H1 (cell line): ENCODE data around the gene KCTD2. TPM values are rescaled to one million over a fixed set of nuclear protein-coding genes. Genes with fewer than 3 reads are reported as not detected.

Experiments used
- CTCF ChIA-PET: fragments of 300-600 bp; sonication (Branson Sonifier 250); formaldehyde crosslinking; loops from one replicate; lab custom pipeline; 2021; ENCODE audit not compliant: partially characterized antibody; lab: Charles Lee
- POLR2A ChIA-PET: fragments of 300-600 bp; sonication (Branson Sonifier 250); formaldehyde crosslinking; loops from one replicate; lab custom pipeline; 2021; ENCODE audit warnings: inconsistent platforms; ENCODE audit not compliant: partially characterized antibody; lab: Charles Lee
- DNase-seq, 2 experiments: peaks; one replicate each; pipeline versions ENCODE4 v3.0.0 to v3.0.0-alpha.2; 2010 to 2022; ENCODE audit warnings: low spot score in 2 of 2, low read depth in 1 of 2, mixed read lengths in 1 of 2
- FAIRE-seq: peaks from 2 replicates; lab custom pipeline; 2011; peaks lifted over from hg19 to GRCh38; lab: Jason Lieb, UNC
- H2AFZ ChIP-seq: 2 replicates; pipeline ENCODE4 v1.8.1; 2012; ENCODE audit warnings: low read length, inconsistent platforms
- H2AK5ac ChIP-seq: 2 replicates; pipeline ENCODE4 v1.6.1; 2013; ENCODE audit warnings: low read depth, low read length
- H2BK120ac ChIP-seq: replicated peaks from 2 replicates; pipeline ENCODE3; 2013; ENCODE audit warnings: low read depth, low read length, inconsistent platforms
- H2BK12ac ChIP-seq: 2 replicates; pipeline ENCODE4 v1.6.1; 2013; ENCODE audit warnings: low read depth, low read length
- H2BK15ac ChIP-seq: 2 replicates; pipeline ENCODE4 v1.6.1; 2013; ENCODE audit warnings: low read length
- H2BK20ac ChIP-seq: 2 replicates; pipeline ENCODE4 v1.6.1; 2013; ENCODE audit warnings: low read length
- H2BK5ac ChIP-seq: 2 replicates; pipeline ENCODE4 v1.6.1; 2013; ENCODE audit warnings: low read depth, low read length
- H3K14ac ChIP-seq: 2 replicates; pipeline ENCODE4 v1.6.1; 2013; ENCODE audit warnings: inconsistent platforms; ENCODE audit not compliant: insufficient read length
- H3K18ac ChIP-seq: 2 replicates; pipeline ENCODE4 v1.6.1; 2013; ENCODE audit warnings: low read length; ENCODE audit errors: extremely low read depth
- H3K23ac ChIP-seq: 2 replicates; pipeline ENCODE4 v1.6.1; 2013; ENCODE audit warnings: inconsistent platforms; ENCODE audit not compliant: insufficient read length
- H3K23me2 ChIP-seq: 2 replicates; pipeline ENCODE4 v1.6.1; 2013; ENCODE audit warnings: low read depth, low read length
- H3K27ac ChIP-seq: 2 replicates; pipeline ENCODE4 v1.6.1; 2011; ENCODE audit warnings: low read depth, low read length, inconsistent platforms
- H3K27me3 ChIP-seq, 4 experiments: replicated peaks in 1 of 4; 1 replicate in 1 of 4; 2 replicates in 3 of 4; pipeline versions ENCODE4 v1.6.1 to v1.8.1; 2011 to 2013; ENCODE audit warnings: low read length in 3 of 4, mild to moderate bottlenecking in 3 of 4, inconsistent platforms in 2 of 4, mixed read lengths in 2 of 4, moderate library complexity in 1 of 4; ENCODE audit not compliant: control insufficient read depth in 3 of 4, insufficient read depth in 3 of 4; ENCODE audit errors: extremely low read depth in 1 of 4
- H3K36me3 ChIP-seq, 4 experiments: 2 replicates each; pipeline versions ENCODE4 v1.6.1 to v1.8.1; 2011 to 2013; ENCODE audit warnings: mild to moderate bottlenecking in 4 of 4, low read length in 3 of 4, moderate library complexity in 2 of 4, control low read depth in 1 of 4, inconsistent platforms in 1 of 4; ENCODE audit not compliant: insufficient read depth in 4 of 4, control insufficient read depth in 2 of 4
- H3K4ac ChIP-seq: replicated peaks from 2 replicates; pipeline ENCODE3; 2013; ENCODE audit warnings: low read length, low read depth, mixed read lengths, inconsistent platforms; ENCODE audit not compliant: insufficient read length
- H3K4me1 ChIP-seq, 4 experiments: replicated peaks in 1 of 4; 1 replicate in 1 of 4; 2 replicates in 3 of 4; pipeline versions ENCODE4 v1.6.1 to v1.8.1; 2011 to 2013; ENCODE audit warnings: low read length in 3 of 4, inconsistent platforms in 2 of 4, mixed read lengths in 1 of 4; ENCODE audit not compliant: insufficient read depth in 4 of 4, control insufficient read depth in 3 of 4
- H3K4me2 ChIP-seq, 2 experiments: 2 replicates each; pipeline versions ENCODE4 v1.6.1 to v1.8.1; 2011 to 2013; ENCODE audit warnings: low read depth in 2 of 2, low read length in 2 of 2, control low read depth in 1 of 2, inconsistent platforms in 1 of 2, mild to moderate bottlenecking in 1 of 2; ENCODE audit not compliant: insufficient read depth in 1 of 2
- H3K4me3 ChIP-seq, 4 experiments: fragments of 200-600, 300-600 bp in 1 of 4; sonication (generic), shearing (Covaris generic), sonication (Bioruptor Twin) in 1 of 4; 2 replicates each; pipeline versions ENCODE4 v1.5.1 to v1.8.1; 2011 to 2016; ENCODE audit warnings: low read length in 4 of 4, low read depth in 3 of 4, control low read depth in 2 of 4, inconsistent platforms in 2 of 4, mild to moderate bottlenecking in 2 of 4, mixed read lengths in 1 of 4, moderate library complexity in 1 of 4; ENCODE audit not compliant: insufficient read depth in 2 of 4; ENCODE audit errors: extremely low read depth in 1 of 4
- H3K56ac ChIP-seq: replicated peaks from 2 replicates; pipeline ENCODE3; 2013; ENCODE audit warnings: low read depth, mild to moderate bottlenecking, mixed read lengths, low read length, inconsistent platforms; ENCODE audit not compliant: insufficient read length
- H3K79me1 ChIP-seq: 2 replicates; pipeline ENCODE4 v1.6.1; 2013; ENCODE audit warnings: low read depth, low read length, control low read depth
- H3K79me2 ChIP-seq, 2 experiments: 2 replicates each; pipeline versions ENCODE4 v1.6.1 to v1.8.1; 2012 to 2013; ENCODE audit warnings: low read length in 2 of 2, mild to moderate bottlenecking in 2 of 2, inconsistent platforms in 1 of 2; ENCODE audit not compliant: insufficient read depth in 2 of 2, control insufficient read depth in 1 of 2
- H3K9ac ChIP-seq, 4 experiments: replicated peaks in 1 of 4; 1 replicate in 1 of 4; 2 replicates in 3 of 4; pipeline versions ENCODE4 v1.6.1 to v1.8.1; 2011 to 2013; ENCODE audit warnings: low read depth in 3 of 4, low read length in 3 of 4, control low read depth in 2 of 4, mild to moderate bottlenecking in 2 of 4, moderate library complexity in 2 of 4, inconsistent platforms in 1 of 4; ENCODE audit errors: extremely low read depth in 1 of 4
- H3K9me3 ChIP-seq, 2 experiments: 2 replicates each; pipeline versions ENCODE4 v1.6.1 to v1.8.1; 2012 to 2013; ENCODE audit warnings: mild to moderate bottlenecking in 2 of 2, moderate library complexity in 2 of 2, control low read depth in 1 of 2, inconsistent platforms in 1 of 2, low read depth in 1 of 2, low read length in 1 of 2, mixed read lengths in 1 of 2; ENCODE audit not compliant: insufficient read depth in 2 of 2
- H4K20me1 ChIP-seq, 2 experiments: replicated peaks in 1 of 2; 2 replicates each; pipeline versions ENCODE3 to v1.8.1; 2011 to 2013; ENCODE audit warnings: inconsistent platforms in 2 of 2, low read length in 2 of 2, mild to moderate bottlenecking in 1 of 2; ENCODE audit not compliant: insufficient read depth in 2 of 2, control insufficient read depth in 1 of 2
- H4K5ac ChIP-seq: 2 replicates; pipeline ENCODE4 v1.6.1; 2013; ENCODE audit warnings: low read length, low read depth, mixed read lengths, inconsistent platforms; ENCODE audit not compliant: insufficient read length
- H4K8ac ChIP-seq: 2 replicates; pipeline ENCODE4 v1.8.0; 2013; ENCODE audit warnings: mild to moderate bottlenecking, moderate library complexity, low read length, inconsistent platforms; ENCODE audit not compliant: insufficient read depth; ENCODE audit errors: extremely low read depth
- H4K91ac ChIP-seq: replicated peaks from 2 replicates; pipeline ENCODE3; 2013; ENCODE audit warnings: low read length, mixed read lengths, inconsistent platforms; ENCODE audit not compliant: insufficient read length
- CBX5 ChIP-seq: fragments of 300-800, 300-1000 bp; sonication (generic); IDR thresholded peaks from 2 replicates; pipeline ENCODE4 v1.7.1; 2016; ENCODE audit warnings: antibody characterized with exemption, low read length, low read depth
- CEBPB ChIP-seq: IDR thresholded peaks from 2 replicates; pipeline ENCODE4 v1.6.1; 2012; ENCODE audit warnings: low read depth, low read length
- MAX ChIP-seq: IDR thresholded peaks from 2 replicates; pipeline ENCODE4 v1.6.1; 2012; ENCODE audit warnings: inconsistent platforms
- RBBP5 ChIP-seq: IDR thresholded peaks from 2 replicates; pipeline ENCODE4 v1.7.1; 2012; ENCODE audit warnings: low read depth, mild to moderate bottlenecking, inconsistent platforms, low read length, moderate library complexity, borderline replicate concordance
- SP4 ChIP-seq: IDR thresholded peaks from 2 replicates; pipeline ENCODE4 v1.6.1; 2012; ENCODE audit warnings: low read length, inconsistent platforms
- TEAD4 ChIP-seq: IDR thresholded peaks from 2 replicates; pipeline ENCODE4 v1.6.1; 2012; ENCODE audit warnings: low read depth, low read length, inconsistent platforms, mixed read lengths
- WGBS, 2 experiments: shearing (Covaris generic) in 1 of 2; methylation state at CpG; one replicate each; pipeline versions ENCODE4 v1.1.6 to v1.1.7; 2013 to 2015; ENCODE audit warnings: low lambda C conversion rate in 2 of 2, mixed read lengths in 2 of 2, inconsistent platforms in 1 of 2, low coverage in 1 of 2, missing lambda C conversion rate in 1 of 2; ENCODE audit not compliant: insufficient replicate concordance in 2 of 2, insufficient coverage in 1 of 2, insufficient read length in 1 of 2; ENCODE audit errors: extremely low coverage in 1 of 2, missing lambda C conversion rate in 1 of 2; 5-methylcytosine and 5-hydroxymethylcytosine counted together
- polyA plus RNA-seq, 7 experiments: library from polyadenylated mRNA; depleted of rRNA in 3 of 7; stranded (reverse) in 5 of 7; unstranded in 2 of 7; fragments of >200 nt in 5 of 7; fragments of 200-250 nt in 2 of 7; gene quantifications; 1 replicate in 5 of 7; 2 replicates in 1 of 7; 4 replicates in 1 of 7; pipeline versions ENCODE4 v1.2.1 to v1.2.3, GENCODE V29; 2011 to 2013; ENCODE audit warnings: missing spikeins in 2 of 7, mixed read lengths in 2 of 7
- total RNA-seq: library from RNA; stranded (reverse); fragmentation: NEBNext Ultra II Directional; extraction: Animal tissue kit (Norgen Biotek cat#: 25700); gene quantifications from 2 replicates; pipeline ENCODE4 v1.2.1, GENCODE V29; 2021

Gene KCTD2
- total and polyA plus RNA-seq, 2 of the 8 experiments (the other 6 are each of a cell fraction or from before 2014, with no cell fraction given), result 33.7 to 36.8 TPM

- no peak for FAIRE-seq
- TF ChIP-seq TEAD4 (peak; percentile 86), SP4 (peak; percentile 68; the same call in 1 of the 2 replicates), MAX (peak; percentile 91), RBBP5 (peak; percentile 100; the same call in 1 of the 2 replicates), CEBPB (peak; percentile 40; the same call in 1 of the 2 replicates), CBX5 (no peak)
Observed at GRCh38 chr17:75034236-75034908, 12.7 kb upstream of the KCTD2 start.

More at GRCh38 chr17:75034236-75034908, 12.7 kb upstream of the KCTD2 start:
- H4K91ac ChIP-seq, result peak overlapping the region; percentile 86
- no peak overlapping the region for H3K23ac ChIP-seq
- peaks cover 6 to 8% of the 10 kb centered on the region in 2 experiments for H3K9me3 ChIP-seq
- peak overlapping the region; percentile 92 for H3K18ac ChIP-seq
- peak overlapping the region; percentile 95 for H4K8ac ChIP-seq
- no peaks in the 10 kb centered on the region for H3K79me1 ChIP-seq
- ChIA-PET POLR2A (interaction anchor here (0.7 to 3.7 kb wide), 24 partner anchors 9 to 257 kb away, joined by 3 to 63 read pairs (median 4); partner anchors contain the start of genes ATP5PD, HID1, MRPL58 and SLC16A5), CTCF (interaction anchor here (0.8 to 3.4 kb wide), 13 partner anchors 8 to 76 kb away, joined by 3 to 28 read pairs (median 4); partner anchors contain the start of gene MRPL58)
- peak overlapping the region; percentile 89 for H3K27ac ChIP-seq
- peaks cover 3 to 10% (median 7%) of the 10 kb centered on the region in 4 experiments; a peak in 5 of 7 replicates for H3K4me1 ChIP-seq
- peak overlapping the region; percentile 79 for H2BK5ac ChIP-seq
- H3K27me3 ChIP-seq, result no peaks in the 10 kb centered on the region
- WGBS, 2 experiments, result 2% methylated on average over 43 of the region's 43 CpGs; no CpG with 5 or more reads in 1 of the 2 experiments
- peak; percentile 87 to 97 for DNase-seq
- H3K56ac ChIP-seq, result peak overlapping the region; percentile 89
- H3K9ac ChIP-seq, result peak overlapping the region; percentile 86 to 97 (median 95)
- H3K23me2 ChIP-seq, result no peaks in the 10 kb centered on the region
- peak overlapping the region; percentile 63 for H3K4ac ChIP-seq
- no peak overlapping the region for H3K14ac ChIP-seq
- peak overlapping the region; percentile 74 for H2BK120ac ChIP-seq
- peaks cover 5 to 12% (median 8%) of the 10 kb centered on the region in 4 experiments; a peak in 6 of 8 replicates for H3K36me3 ChIP-seq
- H2AFZ ChIP-seq, result peak overlapping the region; percentile 22; the same call in 1 of the 2 replicates
- H4K20me1 ChIP-seq, result no peaks in the 10 kb centered on the region
- peak overlapping the region; percentile 31; the same call in 1 of the 2 replicates for H2BK15ac ChIP-seq
- no peak overlapping the region; the same call in 1 of the 2 replicates for H2BK20ac ChIP-seq
- H3K4me2 ChIP-seq, result peak overlapping the region; percentile 42 to 72
- H2BK12ac ChIP-seq, result peak overlapping the region; percentile 42; the same call in 1 of the 2 replicates
- peak overlapping the region; percentile 82 to 98 (median 95) for H3K4me3 ChIP-seq
- H3K79me2 ChIP-seq, result no peaks in the 10 kb centered on the region
- no peak overlapping the region for H2AK5ac ChIP-seq
- H4K5ac ChIP-seq, result peak overlapping the region; percentile 24
